GM20431 (cell line): ENCODE measurements around the gene GSTK1.

ENCODE experiments used
- in situ Hi-C: fragments of 300-500 bp; cut with MseI, MboI; formaldehyde crosslinking; loops from one replicate; pipeline ENCODE4 v1.15.0; 2020; ENCODE audit warnings: low sequenced_read_pairs; ENCODE audit not compliant: unreplicated experiment

GSTK1 gene

DNA sequence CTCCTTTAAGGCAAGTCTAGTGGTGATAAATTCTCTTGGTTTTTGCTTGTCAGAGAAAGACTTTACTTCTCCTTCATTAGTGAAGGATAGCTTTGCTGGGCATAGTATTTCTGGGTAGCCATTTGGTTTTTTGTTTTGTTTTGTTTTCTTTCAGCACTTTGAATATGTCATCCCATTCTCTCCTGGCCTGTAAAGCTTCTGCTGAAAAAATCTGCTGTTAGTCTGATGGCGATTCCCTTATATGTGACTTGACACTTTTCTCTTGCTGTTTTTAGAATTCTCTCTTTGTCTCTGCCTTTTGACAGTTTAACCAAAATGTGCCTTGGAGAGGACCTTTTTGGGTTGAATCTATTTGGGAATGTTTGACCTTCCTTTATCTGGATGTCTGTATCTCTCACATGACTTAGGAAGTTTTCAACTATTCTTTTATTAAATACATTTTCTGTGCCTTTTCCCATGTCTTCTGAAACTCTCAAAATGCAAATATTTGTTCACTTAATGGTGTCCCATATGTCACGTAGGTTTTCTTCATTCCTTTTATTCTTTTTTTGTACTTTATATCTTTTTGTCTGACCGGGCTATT lies 26.7 kb upstream of the GSTK1 start:
- in situ Hi-C loops: loop anchor here (25.0 kb wide), 1 partner anchor 176 kb away; the partner anchor contains the start of gene EPHA1

DNA sequence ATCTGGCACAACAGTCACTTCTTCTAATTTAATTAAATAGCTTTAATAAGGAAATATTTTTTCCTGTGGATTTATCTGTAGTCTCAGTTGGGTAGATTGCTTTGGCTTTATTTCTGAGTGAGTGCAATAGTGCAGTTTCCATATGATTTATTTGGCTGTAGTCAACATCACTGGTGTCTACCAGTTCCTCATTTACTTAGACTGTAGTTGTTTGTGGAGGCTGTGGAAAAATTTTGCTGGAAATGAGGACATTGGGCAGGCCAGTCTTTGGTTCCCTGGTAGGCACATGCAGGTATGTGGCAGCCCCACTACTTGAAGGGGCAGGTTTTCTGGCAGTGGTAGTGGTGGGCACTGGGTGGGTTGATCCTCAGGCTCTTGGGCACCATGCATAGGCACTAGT lies 25.9 kb upstream of the GSTK1 start:
- in situ Hi-C loops: loop anchor here (25.0 kb wide), 1 partner anchor 175 kb away; the partner anchor contains the start of gene EPHA1

GRCh38 chr7:143238289-143238980 lies 24.8 kb upstream of the GSTK1 start:
- in situ Hi-C loops: loop anchor here (25.0 kb wide), 1 partner anchor 174 kb away; the partner anchor contains the start of gene EPHA1

DNA sequence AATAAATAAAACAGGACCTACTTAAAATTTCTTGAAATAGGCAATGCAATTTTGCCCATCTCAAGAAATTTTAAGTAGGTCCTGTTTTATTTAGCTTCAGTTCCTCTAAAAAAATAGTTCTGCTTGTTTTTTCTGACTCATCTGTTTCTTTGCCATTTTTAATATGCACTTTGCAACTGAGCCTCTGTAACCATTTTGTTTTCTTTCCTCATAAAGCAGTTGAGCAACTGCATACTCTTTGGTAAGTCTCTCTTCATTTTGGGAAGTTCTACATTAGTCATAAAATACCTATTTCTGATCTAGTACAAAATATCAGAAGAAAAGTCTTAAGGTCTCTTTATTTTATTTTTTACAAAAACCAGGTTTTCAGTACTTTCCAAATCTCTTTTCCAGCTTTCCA lies 23.4 kb upstream of the GSTK1 start:
- in situ Hi-C loops: loop anchor here (25.0 kb wide), 1 partner anchor 172 kb away; the partner anchor contains the start of gene EPHA1

DNA sequence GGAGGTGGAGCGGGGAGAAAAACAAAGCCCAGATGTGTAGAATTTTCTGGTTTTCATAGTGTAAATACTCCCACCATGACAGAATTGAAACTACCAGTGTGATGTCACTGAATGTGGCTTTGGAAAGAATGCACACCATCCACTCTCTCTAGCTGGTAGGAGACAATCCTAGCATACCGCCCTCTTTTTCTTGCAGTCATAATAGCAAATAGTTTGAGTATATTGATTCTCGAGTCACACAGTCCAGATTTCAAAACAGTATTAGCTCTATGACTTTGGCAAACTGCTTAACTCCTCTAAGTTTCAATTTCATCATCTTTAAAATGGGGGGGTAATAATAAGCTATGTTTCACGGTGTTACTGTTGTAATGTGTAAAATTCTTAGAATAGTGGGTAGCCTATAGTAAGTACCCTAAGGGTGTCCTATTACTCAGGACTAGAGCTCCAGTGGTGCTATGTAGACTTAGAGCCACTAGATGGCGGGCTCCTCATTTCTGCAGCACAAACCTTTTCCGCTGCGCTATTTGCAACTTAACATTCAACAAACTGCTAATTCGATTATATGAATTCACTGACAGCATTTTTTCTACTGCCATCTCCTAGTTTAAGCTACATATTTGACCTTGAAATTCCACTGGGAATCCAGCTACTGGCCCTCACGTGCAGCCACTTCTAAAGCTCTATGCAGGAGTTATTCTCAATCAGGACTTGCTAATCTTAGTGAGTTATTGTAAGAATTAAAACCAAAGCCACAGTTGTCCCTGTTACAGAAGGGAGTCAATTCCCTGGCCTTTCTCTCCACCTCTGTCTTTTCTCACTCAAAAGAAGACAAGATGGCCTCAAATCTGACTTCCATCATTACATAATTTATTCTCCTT lies 22.7 kb upstream of the GSTK1 start:
- in situ Hi-C loops: loop anchor here (25.0 kb wide), 1 partner anchor 172 kb away; the partner anchor contains the start of gene EPHA1

- in situ Hi-C loops: loop anchor here (25.0 kb wide), 1 partner anchor 170 kb away; the partner anchor contains the start of gene EPHA1
These were observed 20.9 kb upstream of the GSTK1 start for GRCh38 chr7:143242306-143242705.

DNA sequence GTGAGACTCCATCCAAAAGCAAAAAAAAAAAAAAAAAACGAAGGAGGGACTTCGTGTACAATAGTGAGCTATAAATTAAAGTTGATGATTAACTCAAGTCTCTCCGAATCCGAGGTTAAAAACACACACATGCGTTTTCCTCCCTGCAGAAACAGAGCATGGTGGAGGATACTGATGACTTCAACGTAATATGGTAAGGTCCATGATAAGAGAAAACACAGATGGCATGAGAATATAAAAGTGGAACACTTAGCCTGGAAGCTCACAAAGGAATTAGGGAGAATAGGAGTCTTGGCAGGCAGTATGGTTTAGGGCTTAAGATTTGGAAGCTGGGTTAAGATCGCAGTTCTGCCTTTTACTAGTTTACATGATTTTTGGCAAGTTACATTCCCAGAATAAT lies 20.1 kb upstream of the GSTK1 start:
- in situ Hi-C loops: loop anchor here (25.0 kb wide), 1 partner anchor 169 kb away; the partner anchor contains the start of gene EPHA1

- in situ Hi-C loops: loop anchor here (25.0 kb wide), 1 partner anchor 169 kb away; the partner anchor contains the start of gene EPHA1
These were observed 19.6 kb upstream of the GSTK1 start for GRCh38 chr7:143243614-143244013.

DNA sequence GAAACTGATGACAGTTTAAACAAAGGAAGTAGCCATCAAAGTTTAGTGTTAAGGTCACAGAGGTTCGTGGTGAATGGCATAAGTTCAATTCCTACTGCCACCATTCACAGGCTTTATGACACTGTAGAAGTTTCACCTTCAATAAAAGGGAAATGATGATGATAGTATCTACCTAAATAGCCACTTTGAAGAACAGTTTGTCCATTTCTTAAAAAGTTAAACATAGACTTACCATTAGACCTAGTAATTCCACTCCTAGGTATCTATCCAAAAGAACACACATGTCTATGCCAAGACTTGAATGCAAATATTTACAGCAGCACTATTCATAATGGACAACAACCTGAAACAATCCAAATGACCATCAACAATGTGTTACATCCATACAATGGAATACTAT lies 18.9 kb upstream of the GSTK1 start:
- in situ Hi-C loops: loop anchor here (25.0 kb wide), 1 partner anchor 168 kb away; the partner anchor contains the start of gene EPHA1

DNA sequence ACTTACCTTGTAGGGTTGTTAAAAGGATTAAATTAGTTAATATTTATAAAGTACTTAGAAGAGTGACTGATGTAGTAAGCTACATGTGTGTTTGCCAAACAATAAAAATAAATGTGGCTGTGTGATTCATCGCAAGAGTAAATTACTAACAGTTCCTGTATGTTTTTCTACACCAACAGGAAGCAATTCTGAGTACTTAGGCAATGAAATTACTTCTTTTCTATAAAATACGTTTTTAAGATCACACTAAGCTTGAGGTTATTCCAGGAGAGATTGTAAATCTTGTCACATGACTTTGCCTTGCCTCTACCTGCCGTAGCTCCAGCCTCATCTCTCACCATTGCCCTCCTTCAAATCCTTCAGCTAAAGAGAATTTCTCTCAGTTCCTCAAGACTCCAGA lies 18.1 kb upstream of the GSTK1 start:
- in situ Hi-C loops: loop anchor here (25.0 kb wide), 1 partner anchor 167 kb away; the partner anchor contains the start of gene EPHA1

DNA sequence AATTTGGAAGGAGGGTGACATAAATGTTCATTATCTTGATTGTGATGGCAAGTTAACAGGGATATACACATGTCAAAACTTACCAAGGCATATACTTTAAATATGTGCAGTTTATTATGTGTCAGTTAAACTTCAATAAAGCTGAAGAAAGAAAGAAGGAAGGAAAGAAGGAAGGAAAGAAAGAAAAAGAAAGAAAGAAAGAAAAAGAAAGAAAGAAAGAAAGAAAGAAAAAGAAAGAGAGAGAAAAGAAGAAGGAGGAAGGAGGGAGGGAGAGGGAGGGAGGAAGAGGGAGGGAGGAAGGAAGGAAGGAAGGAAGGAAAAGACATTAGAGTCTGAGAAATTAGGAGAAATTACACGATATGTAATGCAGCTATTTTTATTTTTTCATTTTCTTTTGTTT lies 15.9 kb upstream of the GSTK1 start:
- in situ Hi-C loops: loop anchor here (25.0 kb wide), 1 partner anchor 165 kb away; the partner anchor contains the start of gene EPHA1

- in situ Hi-C loops: loop anchor here (25.0 kb wide), 1 partner anchor 163 kb away; the partner anchor contains the start of gene EPHA1
These were observed 14.4 kb upstream of the GSTK1 start for GRCh38 chr7:143248761-143249354.

DNA sequence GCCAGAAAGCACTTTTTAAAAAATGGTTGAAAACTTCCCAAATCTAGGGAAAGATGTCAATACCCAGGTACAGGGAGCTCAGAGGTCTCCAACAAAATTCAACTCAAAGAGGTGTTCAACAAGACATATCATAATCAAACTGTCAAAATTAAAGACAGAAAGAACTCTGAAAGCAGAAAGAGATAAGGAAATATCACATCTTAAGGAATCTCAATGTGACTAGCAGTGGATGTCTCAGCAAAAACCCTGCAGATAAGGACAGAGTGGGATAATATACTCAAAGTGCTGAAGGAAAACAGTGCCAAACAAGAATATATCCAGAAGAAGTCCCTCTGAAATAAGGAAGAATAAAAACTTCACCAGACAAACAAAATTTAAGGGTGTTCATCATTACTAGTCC lies 13.0 kb upstream of the GSTK1 start:
- in situ Hi-C loops: no loop called here

DNA sequence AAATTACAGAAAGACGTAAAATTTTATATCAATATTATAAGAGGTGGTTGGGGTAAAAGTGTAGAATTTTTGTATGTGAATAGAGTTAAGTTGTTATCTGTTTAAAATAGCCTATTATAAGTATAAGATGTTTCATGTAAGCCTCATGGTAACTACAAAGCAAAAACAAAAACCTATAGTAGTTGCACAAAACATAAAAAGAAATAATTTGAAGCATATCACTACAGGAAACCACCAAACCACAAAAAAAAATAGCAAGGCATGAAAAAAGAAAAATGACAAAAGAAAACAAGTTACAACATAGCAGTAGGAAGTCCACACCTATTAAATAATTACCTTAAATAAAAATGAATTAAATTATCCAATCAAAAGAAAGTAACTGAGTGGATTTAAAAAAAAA lies 12.4 kb upstream of the GSTK1 start:
- in situ Hi-C loops: no loop called here

- in situ Hi-C loops: no loop called here
These were observed 11.2 kb upstream of the GSTK1 start for GRCh38 chr7:143252006-143252405.

GRCh38 chr7:143255564-143255963 lies 7.7 kb upstream of the GSTK1 start:
- in situ Hi-C loops: no loop called here

GRCh38 chr7:143256325-143256724 lies 6.9 kb upstream of the GSTK1 start:
- in situ Hi-C loops: no loop called here

DNA sequence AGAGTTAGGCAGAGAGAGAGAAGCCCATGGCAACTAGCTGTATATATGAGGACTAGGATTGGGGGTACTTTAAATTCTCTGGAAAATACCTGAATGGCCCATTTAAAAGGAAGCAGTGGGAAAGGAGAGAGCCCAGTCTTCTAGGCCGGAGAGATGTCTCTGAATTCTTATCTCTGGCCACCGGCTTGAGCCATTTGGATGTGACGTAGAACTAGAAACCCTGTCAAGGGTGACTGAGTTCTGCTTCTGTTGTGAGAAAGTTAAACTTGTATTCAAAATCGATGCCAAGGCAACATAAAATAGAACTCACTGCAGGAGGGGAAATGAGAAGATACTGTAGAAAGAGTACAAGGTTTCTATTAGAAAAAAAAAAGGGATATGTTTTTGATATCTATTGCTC lies 6.3 kb upstream of the GSTK1 start:
- in situ Hi-C loops: no loop called here

GRCh38 chr7:143257501-143257900 lies 5.7 kb upstream of the GSTK1 start:
- in situ Hi-C loops: no loop called here

- in situ Hi-C loops: no loop called here
These were observed 4.4 kb upstream of the GSTK1 start for GRCh38 chr7:143258831-143259230.
